Ovary (tissue), 3 donors: ENCODE data around the gene FARS2.

Experiments used
- POLR2A ChIP-seq: fragments of 450-650 bp; IDR thresholded peaks from one replicate; pipeline ENCODE4 v1.6.1; 2017; ENCODE audit warnings: antibody characterized with exemption, mild to moderate bottlenecking, moderate library complexity
- TF ChIP-seq, protein P1 (sequence below), 3 donors: fragments of 450-650 bp in 2 of 3; fragments of 200-600 bp in 1 of 3; IDR thresholded peaks; one replicate each; pipeline versions ENCODE4 v1.5.1 to v1.8.0; 2016 to 2022; ENCODE audit warnings: antibody characterized with exemption in 3 of 3, mild to moderate bottlenecking in 1 of 3
- donor health status: DM: no; HTN: no; CAD: no.

DNA sequence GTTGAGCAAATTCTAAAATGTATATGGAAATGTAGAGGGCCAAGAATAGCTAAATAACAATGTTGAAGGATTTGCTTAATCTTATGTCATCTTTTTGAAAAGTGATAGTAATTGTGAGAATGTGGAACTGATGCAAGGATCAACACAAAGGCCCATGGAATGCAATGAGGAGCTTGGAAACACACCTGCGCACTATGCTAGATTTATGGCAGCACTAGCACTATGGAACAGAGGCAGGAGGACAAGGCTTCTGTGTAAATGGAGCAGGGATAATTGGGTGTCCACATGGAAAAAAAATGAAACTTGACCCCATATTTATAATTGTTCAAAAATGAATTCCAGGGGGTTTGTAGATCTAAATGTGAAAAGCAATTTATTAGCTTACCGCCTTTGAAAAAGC is 298.3 kb downstream of the FARS2 start:
- TF ChIP-seq, protein P1, sequence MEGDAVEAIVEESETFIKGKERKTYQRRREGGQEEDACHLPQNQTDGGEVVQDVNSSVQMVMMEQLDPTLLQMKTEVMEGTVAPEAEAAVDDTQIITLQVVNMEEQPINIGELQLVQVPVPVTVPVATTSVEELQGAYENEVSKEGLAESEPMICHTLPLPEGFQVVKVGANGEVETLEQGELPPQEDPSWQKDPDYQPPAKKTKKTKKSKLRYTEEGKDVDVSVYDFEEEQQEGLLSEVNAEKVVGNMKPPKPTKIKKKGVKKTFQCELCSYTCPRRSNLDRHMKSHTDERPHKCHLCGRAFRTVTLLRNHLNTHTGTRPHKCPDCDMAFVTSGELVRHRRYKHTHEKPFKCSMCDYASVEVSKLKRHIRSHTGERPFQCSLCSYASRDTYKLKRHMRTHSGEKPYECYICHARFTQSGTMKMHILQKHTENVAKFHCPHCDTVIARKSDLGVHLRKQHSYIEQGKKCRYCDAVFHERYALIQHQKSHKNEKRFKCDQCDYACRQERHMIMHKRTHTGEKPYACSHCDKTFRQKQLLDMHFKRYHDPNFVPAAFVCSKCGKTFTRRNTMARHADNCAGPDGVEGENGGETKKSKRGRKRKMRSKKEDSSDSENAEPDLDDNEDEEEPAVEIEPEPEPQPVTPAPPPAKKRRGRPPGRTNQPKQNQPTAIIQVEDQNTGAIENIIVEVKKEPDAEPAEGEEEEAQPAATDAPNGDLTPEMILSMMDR (IDR thresholded peaks at IDR 0.05): no peak
- no peak for TF ChIP-seq POLR2A
